Neural cell (in vitro differentiated cells): ENCODE results near the gene GLO1. TPM values are rescaled to one million over a fixed set of nuclear protein-coding genes. Genes with fewer than 3 reads are reported as not detected.

Experiments
- H2AFZ ChIP-seq: fragments of 200-600, 300-800 bp; sonication (generic), shearing (Covaris generic); 2 replicates; pipeline ENCODE4 v1.6.0; 2014; ENCODE audit warnings: low read depth, mild to moderate bottlenecking, antibody characterized with exemption, low read length, moderate library complexity
- H3F3A ChIP-seq: fragments of 200-600 bp; shearing (Covaris generic); 2 replicates; pipeline ENCODE4 v1.6.1; 2016; ENCODE audit warnings: mild to moderate bottlenecking, moderate library complexity, mixed read lengths, antibody characterized with exemption, low read length; ENCODE audit not compliant: insufficient read depth, poor library complexity, severe bottlenecking
- H3K27ac ChIP-seq: fragments of 200-600, 300-800 bp; sonication (generic), shearing (Covaris generic); 2 replicates; pipeline ENCODE4 v1.5.1; 2014; ENCODE audit warnings: mild to moderate bottlenecking, low read length, moderate library complexity
- H3K27me3 ChIP-seq: fragments of 300-800, 200-600 bp; sonication (generic), shearing (Covaris generic); 2 replicates; pipeline ENCODE4 v1.6.0; 2014; ENCODE audit warnings: mild to moderate bottlenecking, low read depth, low read length, moderate library complexity; ENCODE audit not compliant: insufficient read depth
- H3K36me3 ChIP-seq: fragments of 300-800, 200-600 bp; sonication (generic), shearing (Covaris generic); 2 replicates; pipeline ENCODE4 v1.5.1; 2014; ENCODE audit warnings: mild to moderate bottlenecking, antibody characterized with exemption, low read length, moderate library complexity; ENCODE audit not compliant: insufficient read depth
- H3K4me2 ChIP-seq: fragments of 300-800, 200-600 bp; sonication (generic), shearing (Covaris generic); 2 replicates; pipeline ENCODE4 v1.6.0; 2014; ENCODE audit warnings: mild to moderate bottlenecking, low read length
- H3K4me3 ChIP-seq: fragments of 300-800, 200-600 bp; sonication (generic), shearing (Covaris generic); 2 replicates; pipeline ENCODE4 v1.5.1; 2014; ENCODE audit warnings: mild to moderate bottlenecking, low read length, moderate library complexity
- H3K79me2 ChIP-seq: fragments of 200-600 bp; shearing (Covaris generic); replicated peaks from 2 replicates; pipeline ENCODE4 v1.6.0; 2014; ENCODE audit warnings: mild to moderate bottlenecking, low read length, moderate library complexity; ENCODE audit not compliant: insufficient read depth
- H3K9ac ChIP-seq: fragments of 300-800, 200-600 bp; sonication (generic), shearing (Covaris generic); 2 replicates; pipeline ENCODE4 v1.6.1; 2016; ENCODE audit warnings: mild to moderate bottlenecking, low read length, mixed read lengths
- H3K9me2 ChIP-seq: fragments of 200-600 bp; shearing (Covaris generic); 2 replicates; pipeline ENCODE4 v1.6.1; 2016; ENCODE audit warnings: mild to moderate bottlenecking, low read length, mixed read lengths; ENCODE audit not compliant: insufficient read depth
- H3K9me3 ChIP-seq: fragments of 200-600, 300-800 bp; sonication (generic), shearing (Covaris generic); 2 replicates; pipeline ENCODE4 v1.6.1; 2016; ENCODE audit warnings: mild to moderate bottlenecking, mixed run types, low read length, moderate library complexity, mixed read lengths
- H4K20me1 ChIP-seq: fragments of 200-600 bp; shearing (Covaris generic); 2 replicates; pipeline ENCODE4 v1.6.1; 2016; ENCODE audit warnings: mild to moderate bottlenecking, mixed run types; ENCODE audit not compliant: insufficient read depth
- CTCF ChIP-seq: fragments of 450-650 bp; IDR thresholded peaks from 2 replicates; pipeline ENCODE4 v1.5.1; 2014; ENCODE audit warnings: antibody characterized with exemption, mild to moderate bottlenecking, moderate library complexity; ENCODE audit not compliant: poor library complexity, severe bottlenecking
- EP300 ChIP-seq: fragments of 450-650 bp; conservative IDR thresholded peaks from 2 replicates; pipeline ENCODE4 v1.6.1; 2014; ENCODE audit warnings: antibody characterized with exemption, mild to moderate bottlenecking, moderate library complexity; ENCODE audit not compliant: poor library complexity, severe bottlenecking
- EZH2 ChIP-seq: fragments of 200-600, 300-800 bp; shearing (Covaris generic), sonication (generic); IDR thresholded peaks from 2 replicates; pipeline ENCODE4 v1.6.1; 2014; ENCODE audit warnings: antibody characterized with exemption, low read length, borderline replicate concordance, mild to moderate bottlenecking; ENCODE audit not compliant: insufficient read depth, poor library complexity, severe bottlenecking
- MXI1 ChIP-seq: fragments of 450-650 bp; conservative IDR thresholded peaks from 2 replicates; pipeline ENCODE4 v1.6.1; 2014; ENCODE audit warnings: antibody characterized with exemption, mild to moderate bottlenecking; ENCODE audit not compliant: poor library complexity, severe bottlenecking
- POLR2AphosphoS5 ChIP-seq: IDR thresholded peaks from 2 replicates; pipeline ENCODE4 v1.6.1; 2012
- RAD21 ChIP-seq: fragments of 450-650 bp; conservative IDR thresholded peaks from 2 replicates; pipeline ENCODE4 v1.6.1; 2014; ENCODE audit warnings: antibody characterized with exemption, mild to moderate bottlenecking, moderate library complexity
- REST ChIP-seq: IDR thresholded peaks from 2 replicates; pipeline ENCODE4 v1.6.1; 2012; ENCODE audit warnings: borderline replicate concordance
- SMC3 ChIP-seq: fragments of 450-650 bp; conservative IDR thresholded peaks from 2 replicates; pipeline ENCODE4 v1.6.1; 2014; ENCODE audit warnings: antibody characterized with exemption, mild to moderate bottlenecking, moderate library complexity; ENCODE audit not compliant: poor library complexity
- TAF1 ChIP-seq: IDR thresholded peaks from 2 replicates; pipeline ENCODE4 v1.6.1; 2012; ENCODE audit warnings: low read depth
- polyA plus RNA-seq: library from polyadenylated mRNA; depleted of rRNA; stranded (reverse); fragments of >200 nt; gene quantifications from 2 replicates; pipeline ENCODE4 v1.2.3, GENCODE V29; 2014

The GLO1 gene
- polyA plus RNA-seq, 1 donor from 2014 or later: 94.8 TPM

GRCh38 chr6:38724343-38724742, 21.4 kb upstream of the GLO1 start:
- Histone ChIP-seq H3K36me3 (no peaks in the 10 kb centered on the region), H3F3A (no peaks in the 10 kb centered on the region), H3K4me3 (no peak overlapping the region), H3K9ac (no peak overlapping the region), H3K9me3 (no peaks in the 10 kb centered on the region), H3K9me2 (no peaks in the 10 kb centered on the region), H4K20me1 (no peaks in the 10 kb centered on the region), H2AFZ (no peak overlapping the region), H3K79me2 (no peaks in the 10 kb centered on the region), H3K27me3 (no peaks in the 10 kb centered on the region), H3K27ac (no peak overlapping the region), H3K4me2 (no peak overlapping the region)
- TF ChIP-seq CTCF (no peak), TAF1 (no peak), POLR2AphosphoS5 (no peak), REST (no peak), EP300 (no peak), SMC3 (no peak), MXI1 (no peak), RAD21 (no peak), EZH2 (no peak)

- Histone ChIP-seq H3K27me3 (no peaks in the 10 kb centered on the region), H2AFZ (no peak overlapping the region), H3K4me3 (no peak overlapping the region), H3K4me2 (no peak overlapping the region), H3K79me2 (no peaks in the 10 kb centered on the region), H4K20me1 (no peaks in the 10 kb centered on the region), H3K9me2 (no peaks in the 10 kb centered on the region), H3K9ac (no peak overlapping the region), H3K36me3 (no peaks in the 10 kb centered on the region), H3K27ac (no peak overlapping the region), H3K9me3 (no peaks in the 10 kb centered on the region), H3F3A (no peaks in the 10 kb centered on the region)
- TF ChIP-seq SMC3: no peak
- no peak for TF ChIP-seq TAF1
- TF ChIP-seq EZH2: no peak
- no peak for TF ChIP-seq REST
- TF ChIP-seq CTCF: no peak
Measured at GRCh38 chr6:38723783-38724182, 20.8 kb upstream of the GLO1 start.
